DOHH2 (cell line): ENCODE measurements around the gene HOXC5.

Experiments used
- EZH2phosphoT487 ChIP-seq: fragments of 200-600 bp; sonication (generic); IDR thresholded peaks from 2 replicates; pipeline ENCODE4 v1.6.1; 2017; ENCODE audit warnings: borderline replicate concordance, mild to moderate bottlenecking, antibody characterized with exemption, low read length, moderate library complexity, mixed read lengths
- TF ChIP-seq, protein P1 (sequence below): fragments of 200-600 bp; sonication (generic); IDR thresholded peaks from one replicate; pipeline ENCODE4 v1.5.1; 2014; ENCODE audit warnings: antibody characterized with exemption, mild to moderate bottlenecking, low read depth, low read length; ENCODE audit not compliant: poor library complexity, severe bottlenecking

DNA sequence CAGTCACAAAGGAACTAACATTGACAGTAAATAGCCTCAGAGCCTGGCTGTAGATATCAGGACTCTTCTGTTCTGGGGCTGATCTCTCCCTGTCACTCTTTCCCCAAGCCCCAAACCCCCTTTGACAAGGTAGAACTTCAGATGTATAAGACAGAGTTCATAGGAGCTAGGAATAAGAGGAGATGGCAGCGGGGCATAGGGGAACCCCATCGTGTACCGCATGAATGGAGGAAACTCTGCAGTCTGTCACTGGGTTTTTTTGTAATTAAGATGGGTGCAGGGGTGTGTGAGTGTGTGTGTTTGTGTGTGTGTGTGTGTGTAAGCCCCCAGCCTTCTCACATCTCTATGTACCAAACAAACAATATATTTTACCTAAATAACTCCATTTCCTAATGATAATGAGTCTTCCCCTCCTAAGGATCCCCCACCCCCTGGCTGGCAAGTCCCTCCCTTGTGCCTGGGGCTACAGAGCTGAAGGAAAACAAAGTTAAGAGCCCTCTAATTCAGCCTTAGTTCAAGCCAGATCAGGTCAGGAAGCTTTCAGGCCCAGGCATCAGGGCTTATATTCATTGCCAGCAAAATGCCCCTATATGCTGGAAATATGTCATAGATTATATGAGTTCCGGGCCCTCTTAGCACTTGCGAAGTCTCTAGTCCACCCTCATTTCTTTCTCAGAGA lies 11.7 kb downstream of the HOXC5 start:
- TF ChIP-seq, protein P1, sequence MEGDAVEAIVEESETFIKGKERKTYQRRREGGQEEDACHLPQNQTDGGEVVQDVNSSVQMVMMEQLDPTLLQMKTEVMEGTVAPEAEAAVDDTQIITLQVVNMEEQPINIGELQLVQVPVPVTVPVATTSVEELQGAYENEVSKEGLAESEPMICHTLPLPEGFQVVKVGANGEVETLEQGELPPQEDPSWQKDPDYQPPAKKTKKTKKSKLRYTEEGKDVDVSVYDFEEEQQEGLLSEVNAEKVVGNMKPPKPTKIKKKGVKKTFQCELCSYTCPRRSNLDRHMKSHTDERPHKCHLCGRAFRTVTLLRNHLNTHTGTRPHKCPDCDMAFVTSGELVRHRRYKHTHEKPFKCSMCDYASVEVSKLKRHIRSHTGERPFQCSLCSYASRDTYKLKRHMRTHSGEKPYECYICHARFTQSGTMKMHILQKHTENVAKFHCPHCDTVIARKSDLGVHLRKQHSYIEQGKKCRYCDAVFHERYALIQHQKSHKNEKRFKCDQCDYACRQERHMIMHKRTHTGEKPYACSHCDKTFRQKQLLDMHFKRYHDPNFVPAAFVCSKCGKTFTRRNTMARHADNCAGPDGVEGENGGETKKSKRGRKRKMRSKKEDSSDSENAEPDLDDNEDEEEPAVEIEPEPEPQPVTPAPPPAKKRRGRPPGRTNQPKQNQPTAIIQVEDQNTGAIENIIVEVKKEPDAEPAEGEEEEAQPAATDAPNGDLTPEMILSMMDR = no peak
- TF ChIP-seq EZH2phosphoT487 = no peak
